GM23248 (cell line): ENCODE measurements around the gene NCAM1. TPM values are rescaled to one million over a fixed set of nuclear protein-coding genes. Genes with fewer than 3 reads are reported as not detected.
"Not testable (repeated sequence)": the region's sequence is repeated elsewhere in the genome, so short reads cannot be mapped to it uniquely, and the experiment has no call there.

Source experiments
- DNase-seq: peaks from one replicate; pipeline ENCODE4 v3.0.0-alpha.2; 2015
- H2AFZ ChIP-seq: fragments of 200-600 bp; sonication (generic); 2 replicates; pipeline ENCODE4 v1.6.1; 2016; ENCODE audit warnings: antibody characterized with exemption
- H3F3A ChIP-seq: fragments of 200-600 bp; sonication (generic); 2 replicates; pipeline ENCODE4 v1.6.1; 2016; ENCODE audit warnings: mild to moderate bottlenecking, antibody characterized with exemption, mixed run types; ENCODE audit not compliant: insufficient read depth
- H3K27ac ChIP-seq: fragments of 200-600 bp; sonication (generic); 2 replicates; pipeline ENCODE4 v1.5.1; 2016; ENCODE audit warnings: mild to moderate bottlenecking
- H3K27me3 ChIP-seq: fragments of 200-600 bp; sonication (generic); replicated peaks from 2 replicates; pipeline ENCODE4 v1.6.1; 2016; ENCODE audit warnings: mild to moderate bottlenecking; ENCODE audit not compliant: insufficient read depth
- H3K36me3 ChIP-seq: fragments of 200-600 bp; sonication (generic); 2 replicates; pipeline ENCODE4 v1.6.1; 2016; ENCODE audit warnings: low read depth, mild to moderate bottlenecking
- H3K4me1 ChIP-seq: fragments of 200-600 bp; sonication (generic); 2 replicates; pipeline ENCODE4 v1.6.1; 2016; ENCODE audit warnings: mild to moderate bottlenecking; ENCODE audit not compliant: insufficient read depth
- H3K4me2 ChIP-seq: fragments of 200-600 bp; sonication (generic); one replicate; pipeline ENCODE4 v1.6.1; 2016; ENCODE audit warnings: mild to moderate bottlenecking; ENCODE audit not compliant: unreplicated experiment
- H3K4me3 ChIP-seq: fragments of 200-600 bp; sonication (generic); 2 replicates; pipeline ENCODE4 v1.5.1; 2016; ENCODE audit warnings: mild to moderate bottlenecking
- H3K79me2 ChIP-seq: fragments of 200-600 bp; sonication (generic); 2 replicates; pipeline ENCODE4 v1.6.1; 2016; ENCODE audit warnings: mild to moderate bottlenecking; ENCODE audit not compliant: insufficient read depth
- H3K9ac ChIP-seq: fragments of 200-600 bp; sonication (generic); 2 replicates; pipeline ENCODE4 v1.6.1; 2016; ENCODE audit warnings: mild to moderate bottlenecking
- H3K9me2 ChIP-seq: fragments of 200-600 bp; sonication (generic); 2 replicates; pipeline ENCODE4 v1.6.1; 2016; ENCODE audit warnings: mixed run types, mild to moderate bottlenecking, moderate library complexity; ENCODE audit not compliant: insufficient read depth
- H3K9me3 ChIP-seq: fragments of 200-600 bp; sonication (generic); one replicate; pipeline ENCODE4 v1.6.1; 2017; ENCODE audit warnings: low read depth
- H4K20me1 ChIP-seq: fragments of 200-600 bp; sonication (generic); 2 replicates; pipeline ENCODE4 v1.6.0; 2016; ENCODE audit not compliant: insufficient read depth
- EZH2 ChIP-seq: fragments of 200-600 bp; sonication (generic); IDR thresholded peaks from 2 replicates; pipeline ENCODE4 v1.6.1; 2018; ENCODE audit warnings: antibody characterized with exemption, mild to moderate bottlenecking; ENCODE audit not compliant: insufficient read depth, poor library complexity, severe bottlenecking
- EZH2phosphoT487 ChIP-seq: fragments of 200-600 bp; sonication (generic); IDR thresholded peaks from 2 replicates; pipeline ENCODE4 v1.6.1; 2018; ENCODE audit warnings: antibody characterized with exemption, moderate library complexity, mild to moderate bottlenecking, low read depth; ENCODE audit not compliant: insufficient read depth
- WGBS, 2 experiments: methylation state at CpG; one replicate each; pipeline ENCODE4 v1.1.6; 2015 to 2017; ENCODE audit warnings: low lambda C conversion rate in 2 of 2, low coverage in 1 of 2; ENCODE audit errors: missing lambda C conversion rate in 2 of 2; 5-methylcytosine and 5-hydroxymethylcytosine counted together
- in situ Hi-C: fragments of 300-500 bp; cut with MboI; formaldehyde crosslinking; loops from 2 replicates; pipeline ENCODE4 v1.15.0; 2020
- polyA plus RNA-seq: library from polyadenylated mRNA; unstranded; fragments of >200 nt; fragmentation: Nextera tagmentation; extraction: Ambion mirVana; gene quantifications from 2 replicates; pipeline ENCODE4 v1.2.1, GENCODE V29; 2016
- total RNA-seq: library from RNA; depleted of rRNA; stranded (reverse); fragments of >200 nt; shearing (Covaris generic); gene quantifications from 2 replicates; pipeline ENCODE4 v1.2.3, GENCODE V29; 2014; rRNA removed

NCAM1 gene
- total RNA-seq: 1.8 and 3.8 TPM in 2 replicates
- 1.1 and 1.5 TPM in 2 replicates for polyA plus RNA-seq

DNA sequence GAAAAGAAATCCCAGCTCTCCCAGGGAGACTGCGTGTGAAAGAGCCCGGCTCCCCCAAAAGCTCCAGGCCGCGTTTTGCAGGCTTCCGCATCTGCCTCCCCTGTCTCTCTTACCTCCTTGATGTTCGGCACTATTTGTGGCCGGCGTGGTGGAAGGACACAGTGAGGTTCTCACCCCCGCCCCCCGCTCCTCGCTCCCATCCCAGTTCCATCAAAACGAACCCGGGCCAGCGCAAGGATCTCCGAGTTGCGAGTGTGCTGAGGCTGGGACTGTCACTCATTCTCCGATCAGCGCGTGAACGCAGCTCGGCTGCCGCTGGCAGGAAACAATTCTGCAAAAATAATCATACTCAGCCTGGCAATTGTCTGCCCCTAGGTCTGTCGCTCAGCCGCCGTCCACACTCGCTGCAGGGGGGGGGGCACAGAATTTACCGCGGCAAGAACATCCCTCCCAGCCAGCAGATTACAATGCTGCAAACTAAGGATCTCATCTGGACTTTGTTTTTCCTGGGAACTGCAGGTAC lies at the start of gene NCAM1:
NCAM1 (plus strand) TSS at position 275 of the 523 bp plus-strand sequence.
- peak within 1 kb of the TSS; percentile 81 for H3K4me2 ChIP-seq
- peak within 1 kb of the TSS; percentile 70 for H2AFZ ChIP-seq
- no peaks in the 10 kb centered on the region for H4K20me1 ChIP-seq
- TF ChIP-seq EZH2: peak; percentile 84
- no peak for TF ChIP-seq EZH2phosphoT487
- no peaks in the 10 kb centered on the region for H3K79me2 ChIP-seq
- no peaks in the 10 kb centered on the region for H3K4me1 ChIP-seq
- 2 to 4% methylated on average over 23 to 28 of the region's 28 CpGs for WGBS, 2 experiments
- no peaks in the 10 kb centered on the region for H3F3A ChIP-seq
- H3K27ac ChIP-seq: no peak within 1 kb of the TSS
- H3K9me2 ChIP-seq: no peaks in the 10 kb centered on the region
- in situ Hi-C loops: no loop called here
- DNase-seq: peak; percentile 36
- H3K9ac ChIP-seq: no peak within 1 kb of the TSS
- H3K27me3 ChIP-seq: peaks cover 64% of the 10 kb centered on the region
- no peaks in the 10 kb centered on the region for H3K36me3 ChIP-seq
- peak within 1 kb of the TSS; percentile 65 for H3K4me3 ChIP-seq
- H3K9me3 ChIP-seq: no peaks in the 10 kb centered on the region

GRCh38 chr11:112922606-112923005 lies 38.6 kb upstream of the NCAM1 start:
- in situ Hi-C loops: no loop called here

DNA sequence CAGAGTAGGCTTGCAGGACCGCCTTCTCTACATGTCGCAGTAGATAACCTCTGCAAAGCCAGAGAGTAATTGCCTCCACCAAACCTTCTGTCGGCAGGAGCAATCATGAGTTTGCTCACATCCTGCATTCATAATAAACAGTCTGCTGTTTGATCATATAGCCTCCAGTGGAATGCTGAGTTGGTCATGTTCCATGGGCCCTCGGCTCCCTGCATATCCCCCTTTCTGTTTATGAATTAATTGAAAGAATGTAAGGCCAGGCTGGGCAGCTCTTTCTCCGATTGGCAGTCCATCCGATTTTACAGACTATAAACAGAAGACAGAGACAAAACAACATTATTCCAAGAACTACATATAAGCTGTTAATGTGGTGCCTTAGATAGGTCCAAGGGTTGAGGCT lies 36.4 kb upstream of the NCAM1 start:
- H3K79me2 ChIP-seq, in situ Hi-C loops: not testable (repeated sequence)
- WGBS, 2 experiments: 59 to 76% methylated on average over 6 of the region's 6 CpGs

More at GRCh38 chr11:112922606-112923005, 38.6 kb upstream of the NCAM1 start:
- Histone ChIP-seq H3F3A (no peaks in the 10 kb centered on the region), H4K20me1 (no peaks in the 10 kb centered on the region), H3K9me3 (no peaks in the 10 kb centered on the region), H3K9me2 (no peaks in the 10 kb centered on the region), H3K9ac (no peak overlapping the region), H3K27me3 (no peaks in the 10 kb centered on the region), H3K4me1 (no peaks in the 10 kb centered on the region), H2AFZ (no peak overlapping the region), H3K4me3 (no peak overlapping the region), H3K27ac (no peak overlapping the region), H3K36me3 (no peaks in the 10 kb centered on the region), H3K4me2 (no peak overlapping the region), H3K79me2 (no peaks in the 10 kb centered on the region)
- 18 to 27% methylated on average over 2 of the region's 2 CpGs for whole genome bisulfite sequencing, 2 experiments
- TF ChIP-seq EZH2 (no peak), EZH2phosphoT487 (no peak)
- DNase-seq: no peak

DNA sequence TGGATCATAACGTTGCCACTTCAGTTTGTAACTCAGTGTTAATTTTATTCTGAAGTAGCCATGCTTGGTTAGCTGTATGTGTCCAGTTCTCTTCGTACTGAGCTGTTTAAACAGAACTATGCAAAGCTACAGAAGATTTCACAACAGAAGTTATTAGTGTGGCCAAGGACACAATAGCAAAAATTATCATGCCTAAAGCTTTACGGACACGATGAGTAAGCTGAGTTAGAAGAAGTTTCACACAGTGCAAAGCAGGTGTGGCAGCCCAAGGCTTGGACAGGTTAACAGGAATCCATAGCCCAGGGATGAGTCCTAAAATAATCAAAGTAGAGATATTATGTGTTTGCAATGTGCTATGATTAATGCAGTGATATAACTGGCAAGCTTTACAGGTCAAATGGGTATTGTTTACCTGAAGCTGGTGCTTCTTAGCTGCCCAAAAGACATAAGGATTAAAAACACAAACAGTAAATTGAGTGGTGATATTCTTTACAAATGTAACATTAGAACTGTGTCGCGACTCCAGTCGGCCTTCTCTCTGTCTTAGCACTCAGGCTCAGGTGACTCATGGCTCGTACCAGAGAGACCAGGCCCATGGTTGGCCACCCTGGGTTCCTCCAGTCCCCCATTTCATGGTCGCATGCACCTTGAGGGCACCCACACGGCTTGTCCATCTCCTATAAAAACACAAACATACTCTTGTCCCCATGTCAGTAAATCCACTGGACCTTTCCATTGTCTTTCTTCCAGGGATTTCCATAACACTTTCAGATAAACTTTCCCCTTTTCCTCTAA lies 35.5 kb upstream of the NCAM1 start:
- in situ Hi-C loops: no loop called here

More for the DNA sequence above, 36.4 kb upstream of the NCAM1 start:
- H3K27ac ChIP-seq, DNase-seq, H3K9me3 ChIP-seq, H3K4me3 ChIP-seq, H3K4me2 ChIP-seq, H3K9me2 ChIP-seq, H3K4me1 ChIP-seq, H3F3A ChIP-seq, H2AFZ ChIP-seq, H3K9ac ChIP-seq, H3K27me3 ChIP-seq, H4K20me1 ChIP-seq, H3K36me3 ChIP-seq: not testable (repeated sequence)

More for the DNA sequence above, 35.5 kb upstream of the NCAM1 start:
- Histone ChIP-seq H3K4me3 (no peak overlapping the region), H3K27ac (no peak overlapping the region), H3K36me3 (no peaks in the 10 kb centered on the region), H3K79me2 (no peaks in the 10 kb centered on the region), H3K4me2 (no peak overlapping the region), H3F3A (no peaks in the 10 kb centered on the region), H3K9ac (no peak overlapping the region), H3K4me1 (no peaks in the 10 kb centered on the region), H2AFZ (no peak overlapping the region), H3K27me3 (no peaks in the 10 kb centered on the region), H3K9me2 (no peaks in the 10 kb centered on the region), H3K9me3 (no peaks in the 10 kb centered on the region), H4K20me1 (no peaks in the 10 kb centered on the region)
- 56 to 57% methylated on average over 10 of the region's 10 CpGs for WGBS, 2 experiments
- DNase-seq: no peak
- TF ChIP-seq EZH2phosphoT487 (no peak), EZH2 (no peak)
